Activated naive CD4-positive, alpha-beta T cell treated with anti-CD3 and anti-CD28 coated beads, Interleukin-2, amount 50 U/mL, for 24 hours (primary cell): Measurements from ENCODE around the gene CEP97.
A peak's percentile ranks its signal among the peaks of the same experiment; 100 is the strongest.
"Not testable (repeated sequence)": the region's sequence is repeated elsewhere in the genome, so short reads cannot be mapped to it uniquely, and the experiment has no call there.

Source experiments
- H3K27ac Mint-ChIP-seq: one replicate; pipeline ENCODE4 v1.8.0; 2021; ENCODE audit warnings: mild to moderate bottlenecking, mixed read lengths
- H3K27me3 Mint-ChIP-seq: one replicate; pipeline ENCODE4 v1.8.0; 2021; ENCODE audit warnings: mixed read lengths
- H3K36me3 Mint-ChIP-seq: one replicate; pipeline ENCODE4 v1.8.0; 2021; ENCODE audit warnings: mixed read lengths
- H3K4me1 Mint-ChIP-seq: one replicate; pipeline ENCODE4 v1.8.0; 2021; ENCODE audit warnings: mixed read lengths
- H3K4me3 Mint-ChIP-seq: one replicate; pipeline ENCODE4 v1.8.0; 2021; ENCODE audit warnings: mild to moderate bottlenecking, mixed read lengths
- H3K9me3 Mint-ChIP-seq: one replicate; pipeline ENCODE4 v1.8.0; 2021; ENCODE audit warnings: mixed read lengths

Gene CEP97

GRCh38 chr3:101693540-101693939, 30.9 kb upstream of the CEP97 start:
- not testable (repeated sequence) for H3K27ac Mint-ChIP-seq

GRCh38 chr3:101694836-101695235, 29.6 kb upstream of the CEP97 start:
- not testable (repeated sequence) for H3K27me3 Mint-ChIP-seq, H3K4me3 Mint-ChIP-seq, H3K9me3 Mint-ChIP-seq, H3K36me3 Mint-ChIP-seq, H3K27ac Mint-ChIP-seq
- peaks cover 10% of the 10 kb centered on the region for H3K4me1 Mint-ChIP-seq

More at GRCh38 chr3:101693540-101693939, 30.9 kb upstream of the CEP97 start:
- not testable (repeated sequence) for H3K27me3 Mint-ChIP-seq, H3K36me3 Mint-ChIP-seq, H3K4me3 Mint-ChIP-seq, H3K9me3 Mint-ChIP-seq
- peaks cover 16% of the 10 kb centered on the region for H3K4me1 Mint-ChIP-seq

DNA sequence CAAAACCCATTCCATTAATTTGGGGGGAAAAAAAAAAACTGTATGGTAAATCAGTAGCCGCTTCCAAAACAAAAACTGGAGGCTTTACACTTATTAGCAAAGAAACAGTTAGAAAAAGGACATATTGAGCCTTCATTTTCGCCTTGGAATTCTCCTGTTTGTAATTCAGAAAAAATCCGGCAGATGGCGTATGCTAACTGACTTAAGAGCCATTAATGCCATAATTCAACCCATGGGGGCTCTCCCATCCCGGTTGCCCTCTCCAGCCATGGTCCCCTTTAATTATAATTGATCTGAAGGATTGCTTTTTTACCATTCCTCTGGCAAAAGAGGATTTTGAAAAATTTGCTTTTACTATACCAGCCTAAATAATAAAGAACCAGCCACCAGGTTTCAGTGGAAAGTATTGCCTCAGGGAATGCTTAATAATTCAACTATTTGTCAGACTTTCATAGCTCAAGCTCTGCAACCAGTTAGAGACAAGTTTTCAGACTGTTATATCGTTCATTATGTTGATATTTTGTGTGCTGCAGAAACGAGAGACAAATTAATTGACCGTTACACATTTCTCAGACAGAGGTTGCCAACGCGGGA, 28.5 kb upstream of the CEP97 start:
- Mint-ChIP-seq H3K9me3 (no peaks in the 10 kb centered on the region), H3K27ac (no peak overlapping the region), H3K4me1 (peaks cover 8% of the 10 kb centered on the region), H3K36me3 (no peaks in the 10 kb centered on the region), H3K27me3 (no peaks in the 10 kb centered on the region), H3K4me3 (no peak overlapping the region)

GRCh38 chr3:101701696-101702634, 22.4 kb upstream of the CEP97 start:
- no peak overlapping the region for H3K27ac Mint-ChIP-seq
- H3K36me3 Mint-ChIP-seq: no peaks in the 10 kb centered on the region
- H3K27me3 Mint-ChIP-seq: no peaks in the 10 kb centered on the region
- H3K4me1 Mint-ChIP-seq: no peaks in the 10 kb centered on the region
- H3K4me3 Mint-ChIP-seq: no peak overlapping the region
- H3K9me3 Mint-ChIP-seq: no peaks in the 10 kb centered on the region

- Mint-ChIP-seq H3K9me3 (no peaks in the 10 kb centered on the region), H3K27ac (no peak overlapping the region), H3K36me3 (no peaks in the 10 kb centered on the region), H3K27me3 (no peaks in the 10 kb centered on the region), H3K4me1 (no peaks in the 10 kb centered on the region), H3K4me3 (no peak overlapping the region)
Observed at GRCh38 chr3:101702726-101703125, 21.7 kb upstream of the CEP97 start.

- no peaks in the 10 kb centered on the region for H3K27me3 Mint-ChIP-seq
- H3K36me3 Mint-ChIP-seq: no peaks in the 10 kb centered on the region
- no peaks in the 10 kb centered on the region for H3K9me3 Mint-ChIP-seq
- no peak overlapping the region for H3K4me3 Mint-ChIP-seq
- no peak overlapping the region for H3K27ac Mint-ChIP-seq
- no peaks in the 10 kb centered on the region for H3K4me1 Mint-ChIP-seq
Observed at GRCh38 chr3:101703169-101703568, 21.2 kb upstream of the CEP97 start.

DNA sequence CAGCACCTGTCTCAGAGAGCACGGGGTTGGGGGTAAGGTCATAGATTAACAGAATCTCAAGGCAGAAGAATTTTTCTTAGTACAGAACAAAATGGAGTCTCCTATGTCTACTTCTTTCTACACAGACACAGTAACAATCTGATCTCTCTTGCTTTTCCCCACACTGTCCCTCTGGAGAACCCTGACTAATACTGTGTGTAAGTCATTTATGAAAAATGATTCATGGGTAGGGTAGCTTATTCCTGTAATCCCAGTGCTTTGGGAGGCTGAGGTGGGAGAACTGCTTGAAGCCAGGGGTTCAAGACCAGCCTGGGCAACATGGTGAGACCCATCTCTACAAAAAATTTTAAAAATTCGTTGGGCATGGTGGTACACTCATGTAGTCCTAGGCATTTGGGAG, 19.8 kb upstream of the CEP97 start:
- not testable (repeated sequence) for H3K9me3 Mint-ChIP-seq, H3K4me3 Mint-ChIP-seq, H3K36me3 Mint-ChIP-seq, H3K4me1 Mint-ChIP-seq, H3K27ac Mint-ChIP-seq, H3K27me3 Mint-ChIP-seq

GRCh38 chr3:101709126-101709525, 15.3 kb upstream of the CEP97 start:
- no peaks in the 10 kb centered on the region for H3K9me3 Mint-ChIP-seq
- no peaks in the 10 kb centered on the region for H3K36me3 Mint-ChIP-seq
- no peaks in the 10 kb centered on the region for H3K27me3 Mint-ChIP-seq
- H3K4me3 Mint-ChIP-seq: no peak overlapping the region
- no peaks in the 10 kb centered on the region for H3K4me1 Mint-ChIP-seq
- no peak overlapping the region for H3K27ac Mint-ChIP-seq

DNA sequence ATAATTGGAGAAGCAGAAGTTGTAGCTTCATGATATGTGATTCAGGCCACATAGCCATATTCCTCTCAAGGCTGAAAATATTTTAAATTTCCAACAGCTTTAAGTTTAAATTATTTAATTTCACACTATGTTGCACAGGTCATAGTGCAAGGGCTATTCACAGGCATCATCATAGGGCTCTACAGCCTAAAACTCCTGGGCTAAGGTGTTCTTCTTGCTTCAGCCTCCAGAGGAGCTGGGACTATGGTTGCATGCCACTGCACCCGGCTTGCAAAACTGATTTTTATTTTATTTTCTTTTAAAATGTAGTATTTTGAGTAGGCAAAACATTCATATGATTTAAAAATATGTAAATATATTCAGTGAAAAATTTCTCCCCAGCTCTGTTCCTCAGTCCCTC, 6.0 kb upstream of the CEP97 start:
- no peak overlapping the region for H3K27ac Mint-ChIP-seq
- H3K4me1 Mint-ChIP-seq: peaks cover 27% of the 10 kb centered on the region
- H3K4me3 Mint-ChIP-seq: no peak overlapping the region
- H3K27me3 Mint-ChIP-seq: no peaks in the 10 kb centered on the region
- no peaks in the 10 kb centered on the region for H3K36me3 Mint-ChIP-seq
- no peaks in the 10 kb centered on the region for H3K9me3 Mint-ChIP-seq

DNA sequence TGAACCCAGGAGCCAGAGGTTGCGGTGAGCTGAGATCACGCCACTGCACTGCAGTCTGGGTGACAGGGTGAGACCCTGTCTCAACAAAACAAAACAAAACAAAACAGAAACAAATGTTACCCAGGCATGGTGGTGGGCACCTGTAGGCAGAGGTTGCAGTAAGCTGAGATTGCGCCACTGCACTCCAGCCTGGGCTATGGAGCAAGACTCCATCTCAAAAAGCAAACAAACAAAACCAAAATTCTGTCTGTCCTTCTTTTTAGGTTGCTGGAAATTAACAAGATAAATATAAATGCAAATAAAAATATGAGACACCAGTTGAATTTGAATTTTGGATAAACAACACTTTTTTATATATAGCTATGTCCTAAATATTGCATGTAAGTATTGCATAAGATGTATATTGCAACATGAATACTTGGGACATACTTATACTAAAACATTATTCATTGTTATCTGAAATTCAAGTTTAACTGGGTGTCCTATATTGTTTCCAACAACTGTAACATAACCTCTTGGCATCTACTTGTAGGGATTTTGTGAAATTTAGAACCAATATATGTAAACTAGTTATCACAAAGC, 4.7 kb upstream of the CEP97 start:
- Mint-ChIP-seq H3K4me1 (peaks cover 34% of the 10 kb centered on the region), H3K4me3 (no peak overlapping the region), H3K36me3 (no peaks in the 10 kb centered on the region), H3K27me3 (no peaks in the 10 kb centered on the region), H3K9me3 (no peaks in the 10 kb centered on the region), H3K27ac (no peak overlapping the region)

DNA sequence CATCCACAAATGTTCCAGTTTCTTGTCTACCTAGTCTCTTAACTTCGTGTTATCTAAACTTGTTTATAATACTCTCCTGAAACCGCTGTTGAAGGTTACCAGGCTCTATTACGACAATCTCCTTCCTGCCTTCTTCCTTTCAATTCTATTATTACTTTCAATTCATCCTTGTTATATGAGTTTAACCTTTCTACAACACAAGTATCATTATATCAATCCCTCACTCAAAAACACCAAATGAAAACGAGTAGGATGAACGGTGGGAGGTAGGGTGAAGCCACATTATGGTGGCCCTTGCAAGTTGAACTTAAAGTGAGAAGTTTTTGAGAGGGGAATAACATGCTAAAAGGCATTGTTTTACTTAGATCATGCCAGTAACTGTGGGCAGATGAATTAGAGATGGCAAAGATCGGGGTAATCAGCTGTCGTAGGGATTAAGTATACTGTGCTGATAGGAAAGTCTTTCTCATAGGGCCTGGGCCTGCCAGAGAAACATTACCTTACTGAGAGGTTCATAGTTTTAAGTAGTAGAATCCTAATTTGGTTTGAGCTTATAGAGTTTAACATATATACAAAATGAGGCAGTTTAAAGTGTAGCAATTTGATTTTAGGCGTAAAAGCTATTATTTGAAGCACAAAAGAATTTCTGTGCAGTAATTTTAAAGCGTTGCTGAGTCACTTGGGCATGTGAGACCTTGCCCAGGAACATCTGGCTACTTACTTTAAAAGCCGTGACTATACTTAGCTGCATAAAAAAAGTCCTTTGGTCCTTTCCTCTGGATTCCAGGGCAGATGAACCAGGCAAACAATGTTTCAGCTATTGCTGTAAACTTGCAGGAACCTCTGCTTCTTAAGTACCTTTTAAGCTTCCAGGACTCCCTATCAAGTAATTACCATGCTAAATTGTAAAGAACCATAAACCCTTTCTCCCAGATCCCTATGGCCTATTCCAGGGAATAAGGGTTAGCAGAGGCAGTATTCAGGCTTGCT, 3.3 kb upstream of the CEP97 start:
- no peaks in the 10 kb centered on the region for H3K36me3 Mint-ChIP-seq
- no peaks in the 10 kb centered on the region for H3K9me3 Mint-ChIP-seq
- H3K27ac Mint-ChIP-seq: peak overlapping the region; percentile 88
- H3K4me3 Mint-ChIP-seq: peak overlapping the region; percentile 62
- H3K27me3 Mint-ChIP-seq: no peaks in the 10 kb centered on the region
- H3K4me1 Mint-ChIP-seq: peaks cover 43% of the 10 kb centered on the region

DNA sequence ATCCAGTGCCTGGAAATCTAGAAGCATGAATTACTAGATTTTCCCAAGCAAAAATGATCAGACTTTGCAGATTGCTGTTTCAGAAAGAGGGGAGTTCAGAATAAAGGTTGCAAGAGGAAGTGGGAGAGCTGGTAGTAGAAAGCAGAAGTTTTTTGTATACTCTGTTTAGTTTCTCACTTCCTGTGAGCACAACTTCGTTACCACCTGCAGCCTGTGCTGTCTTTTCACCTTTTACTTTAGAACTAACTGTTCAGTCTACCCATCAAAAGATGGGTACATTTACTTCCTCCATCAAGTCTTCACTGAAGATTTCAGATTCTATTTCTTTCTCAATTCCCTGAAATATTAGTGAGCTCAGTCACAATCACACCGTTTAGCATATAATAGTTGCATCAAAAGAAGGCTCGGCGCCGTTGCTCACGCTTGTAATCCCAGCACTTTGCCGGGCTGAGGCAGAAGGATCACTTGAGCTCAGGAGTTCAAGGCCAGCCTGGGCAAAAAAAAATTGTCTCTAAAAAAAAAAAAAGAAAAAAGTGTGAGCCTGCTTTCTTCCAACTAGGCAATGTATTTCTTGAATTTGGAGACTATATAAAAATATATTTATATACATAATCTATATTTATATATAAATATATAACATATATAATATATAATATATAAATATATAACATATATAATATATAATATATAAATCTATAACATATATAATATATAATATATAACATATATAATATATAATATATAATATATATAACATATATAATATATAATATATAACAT, 1.8 kb upstream of the CEP97 start:
- no peaks in the 10 kb centered on the region for H3K27me3 Mint-ChIP-seq

GRCh38 chr3:101725194-101725889, 928 bp downstream of the CEP97 start:
- H3K4me1 Mint-ChIP-seq: peaks cover 43% of the 10 kb centered on the region
- no peaks in the 10 kb centered on the region for H3K27me3 Mint-ChIP-seq
- peak overlapping the region; percentile 94 for H3K4me3 Mint-ChIP-seq
- H3K9me3 Mint-ChIP-seq: no peaks in the 10 kb centered on the region
- peaks cover 7% of the 10 kb centered on the region for H3K36me3 Mint-ChIP-seq
- H3K27ac Mint-ChIP-seq: peak overlapping the region; percentile 97

More for the DNA sequence above, 1.8 kb upstream of the CEP97 start:
- H3K4me3 Mint-ChIP-seq: peak overlapping the region; percentile 61
- H3K4me1 Mint-ChIP-seq: peaks cover 48% of the 10 kb centered on the region
- H3K9me3 Mint-ChIP-seq: no peaks in the 10 kb centered on the region
- H3K27ac Mint-ChIP-seq: peak overlapping the region; percentile 88
- H3K36me3 Mint-ChIP-seq: peaks cover 4% of the 10 kb centered on the region

- Mint-ChIP-seq H3K9me3 (no peaks in the 10 kb centered on the region), H3K27ac (no peak overlapping the region), H3K27me3 (no peaks in the 10 kb centered on the region), H3K4me1 (peaks cover 40% of the 10 kb centered on the region), H3K4me3 (peak overlapping the region; percentile 94), H3K36me3 (peaks cover 7% of the 10 kb centered on the region)
Observed at GRCh38 chr3:101725890-101726275, 1.5 kb downstream of the CEP97 start.
